HG03097 (cell line): ENCODE measurements around the gene TMEM140.
"Not testable (repeated sequence)": the region's sequence is repeated elsewhere in the genome, so short reads cannot be mapped to it uniquely, and the experiment has no call there.

ENCODE experiments used
- ATAC-seq: cut with Tn5 transposase; IDR thresholded peaks from one replicate; pipeline ENCODE4 v1.9.1; 2021; ENCODE audit not compliant: unreplicated experiment, low FRiP score

TMEM140 gene

GRCh38 chr7:135147899-135148721 is at the start of gene TMEM140:
Gene TMEM140 (plus strand): TSS chr7:135148072. CDS start chr7:135164442, 16,370 bp downstream.
- ATAC-seq, result peak; percentile 53

DNA sequence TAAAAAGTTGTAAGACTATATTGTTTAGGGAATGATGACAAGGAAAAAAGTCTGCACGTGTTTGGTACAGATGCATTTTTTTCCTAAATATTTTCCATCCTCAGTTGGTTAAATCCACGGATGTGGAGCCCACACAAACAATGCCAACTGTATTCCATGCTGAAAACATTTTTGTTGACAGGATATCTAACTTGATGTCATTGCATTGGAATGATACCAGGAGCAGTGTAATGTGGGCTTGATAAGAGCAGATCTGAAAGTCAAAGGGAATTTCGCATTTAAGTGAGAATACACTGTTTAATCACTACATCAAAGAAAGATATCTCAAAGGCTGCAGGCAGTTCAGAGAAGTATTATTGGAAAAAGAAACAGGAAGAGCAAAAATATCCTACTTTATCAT is 49.5 kb upstream of the TMEM140 start:
- no peak for ATAC-seq

DNA sequence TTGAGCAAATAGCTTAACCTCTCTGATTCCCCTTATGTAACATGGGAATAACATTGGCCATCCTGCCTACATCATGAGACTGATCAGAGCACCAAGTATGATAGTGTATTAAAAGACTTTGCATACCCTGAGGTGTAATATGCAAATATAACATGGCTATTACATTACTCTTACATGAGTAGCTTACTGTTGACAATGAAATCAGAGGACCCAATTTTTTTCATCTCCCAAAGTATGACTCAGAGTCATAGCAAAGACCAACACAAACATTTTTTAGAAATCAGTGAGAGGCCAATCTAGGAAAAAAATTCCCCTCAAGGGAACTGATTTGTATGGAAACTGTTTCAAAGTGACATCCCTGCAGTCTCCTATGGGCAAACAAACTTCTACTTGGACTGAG is 47.0 kb upstream of the TMEM140 start:
- ATAC-seq, result no peak

GRCh38 chr7:135102372-135102771 is 45.5 kb upstream of the TMEM140 start:
- ATAC-seq, result peak; percentile 86

DNA sequence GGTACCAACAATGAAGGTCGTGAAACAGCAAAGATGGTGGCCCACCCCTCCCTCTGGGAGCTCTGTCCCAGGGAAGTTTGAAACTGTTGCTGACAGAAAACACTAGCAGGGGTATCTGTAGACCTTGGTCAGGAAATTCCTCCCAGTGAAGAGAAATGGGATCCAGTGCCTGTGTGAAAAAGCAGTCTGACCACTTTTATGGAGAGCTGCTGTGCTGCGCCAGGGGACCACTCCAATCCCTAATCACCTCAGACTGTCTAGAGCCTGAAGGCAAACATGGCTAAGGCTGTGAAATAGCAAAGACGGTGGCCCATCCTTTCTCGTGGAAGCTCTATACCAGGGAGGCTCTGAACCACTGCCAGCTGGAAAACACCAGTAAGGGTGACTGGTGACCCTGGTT is 38.3 kb upstream of the TMEM140 start:
- no peak for ATAC-seq

DNA sequence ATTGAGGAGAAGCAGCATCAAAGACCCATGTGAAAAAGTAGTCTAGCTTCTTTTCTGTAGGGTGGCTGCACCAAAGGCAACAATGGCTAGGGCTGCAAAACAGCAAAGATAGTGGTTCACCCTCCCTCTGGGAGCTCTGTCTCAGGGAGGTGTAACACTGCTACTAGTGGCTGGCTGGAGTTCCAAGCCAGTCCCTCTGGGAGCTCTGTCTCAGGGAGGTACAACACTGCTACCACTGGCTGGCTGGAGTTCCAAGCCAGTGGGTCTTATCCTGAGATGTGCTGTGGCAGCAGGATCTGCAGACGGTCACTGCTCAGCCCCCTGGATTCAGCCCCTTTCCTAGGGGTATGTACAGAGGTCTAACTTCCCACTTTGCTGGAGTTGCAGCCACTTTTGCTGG is 37.9 kb upstream of the TMEM140 start:
- ATAC-seq, result no peak

- ATAC-seq, result no peak
These were observed 36.5 kb upstream of the TMEM140 start for GRCh38 chr7:135111379-135111778.

GRCh38 chr7:135114622-135115021 is 33.2 kb upstream of the TMEM140 start:
- ATAC-seq, result no peak

DNA sequence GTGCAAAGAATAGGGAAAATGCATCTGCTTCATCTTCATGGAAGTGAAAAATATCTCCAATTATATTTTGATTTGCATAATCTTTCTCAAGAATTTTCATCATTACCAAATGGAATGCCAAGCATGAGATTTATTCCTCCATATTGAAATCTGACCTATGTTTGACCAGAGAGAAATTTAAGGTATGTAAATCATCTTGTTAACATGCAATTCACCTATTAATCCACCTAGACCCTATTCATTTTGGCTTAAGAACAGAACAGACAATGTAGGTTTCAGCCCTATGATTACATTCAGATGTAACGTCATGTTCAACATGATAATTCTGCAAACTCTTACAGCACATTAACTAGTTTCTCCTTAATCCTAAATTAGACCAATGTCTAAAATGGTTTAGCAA is 30.8 kb upstream of the TMEM140 start:
- no peak for ATAC-seq

DNA sequence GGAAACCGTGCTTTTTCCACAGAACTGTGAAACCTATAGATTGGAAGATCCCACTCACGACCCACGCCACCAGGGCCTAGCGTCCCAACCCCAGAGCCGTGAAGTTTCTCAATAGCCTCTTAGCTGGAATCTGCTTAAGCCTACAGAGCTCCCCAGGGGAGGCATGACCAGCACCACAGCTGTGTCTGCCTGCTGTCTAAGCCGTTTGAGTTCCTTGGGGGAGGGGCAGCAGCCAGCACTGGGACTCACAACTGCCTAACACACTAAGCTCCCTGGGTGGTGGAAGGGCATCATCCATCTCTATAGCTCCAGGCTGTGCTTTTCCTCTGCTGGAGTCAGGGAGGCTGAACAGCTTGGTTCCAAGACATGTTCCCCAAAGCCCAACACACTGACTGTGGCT is 26.0 kb upstream of the TMEM140 start:
- ATAC-seq, result no peak

- not testable (repeated sequence) for ATAC-seq
These were observed 23.2 kb upstream of the TMEM140 start for GRCh38 chr7:135124631-135125030.

DNA sequence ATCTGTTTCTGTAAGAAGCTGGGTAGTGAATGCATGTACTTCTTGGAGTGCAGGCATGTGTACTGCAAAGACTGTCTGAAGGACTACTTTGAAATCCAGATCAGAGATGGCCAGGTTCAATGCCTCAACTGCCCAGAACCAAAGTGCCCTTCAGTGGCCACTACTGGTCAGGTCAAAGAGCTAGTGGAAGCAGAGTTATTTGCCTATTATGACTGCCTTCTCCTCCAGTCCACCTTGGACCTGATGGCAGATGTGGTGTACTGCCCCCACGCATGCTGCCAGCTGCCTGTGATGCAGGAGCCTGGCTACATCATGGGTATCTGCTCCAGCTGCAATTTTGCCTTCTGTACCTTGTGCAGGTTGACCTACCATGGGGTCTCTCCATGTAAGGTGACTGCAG is 18.9 kb upstream of the TMEM140 start:
- ATAC-seq, result no peak

- no peak for ATAC-seq
These were observed 18.3 kb upstream of the TMEM140 start for GRCh38 chr7:135129579-135129978.

GRCh38 chr7:135143885-135144668 is 3.8 kb upstream of the TMEM140 start:
- ATAC-seq, result no peak

DNA sequence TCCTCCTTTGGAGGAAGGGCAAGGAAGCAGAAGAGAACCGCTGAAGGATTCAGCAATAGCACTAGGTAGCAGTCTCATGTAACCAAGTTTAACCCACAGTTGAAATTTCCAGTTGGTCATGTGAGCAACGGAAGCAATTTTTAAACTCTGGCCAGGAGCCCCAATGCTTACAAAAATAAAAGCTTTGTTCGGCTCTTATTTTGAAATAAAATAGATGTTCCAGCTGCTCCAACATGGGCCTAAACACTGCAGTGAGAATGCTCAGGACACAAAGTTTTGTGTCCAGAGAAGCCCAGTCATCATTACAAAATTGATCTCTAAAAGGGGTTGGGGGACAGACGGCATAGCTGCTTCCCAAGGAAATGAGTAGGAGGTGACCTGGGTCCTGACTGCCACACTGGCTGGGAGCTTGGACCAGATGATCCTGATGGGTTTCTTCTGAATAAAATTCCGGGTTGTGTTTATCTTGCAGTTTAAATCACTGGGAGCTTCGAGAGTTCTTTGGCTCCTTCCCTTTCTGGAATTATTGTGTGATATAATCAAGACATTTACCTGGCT is 452 bp upstream of the TMEM140 start:
- peak; percentile 5 for ATAC-seq

- ATAC-seq, result no peak
These were observed 2.4 kb downstream of the TMEM140 start for GRCh38 chr7:135150072-135150782.

DNA sequence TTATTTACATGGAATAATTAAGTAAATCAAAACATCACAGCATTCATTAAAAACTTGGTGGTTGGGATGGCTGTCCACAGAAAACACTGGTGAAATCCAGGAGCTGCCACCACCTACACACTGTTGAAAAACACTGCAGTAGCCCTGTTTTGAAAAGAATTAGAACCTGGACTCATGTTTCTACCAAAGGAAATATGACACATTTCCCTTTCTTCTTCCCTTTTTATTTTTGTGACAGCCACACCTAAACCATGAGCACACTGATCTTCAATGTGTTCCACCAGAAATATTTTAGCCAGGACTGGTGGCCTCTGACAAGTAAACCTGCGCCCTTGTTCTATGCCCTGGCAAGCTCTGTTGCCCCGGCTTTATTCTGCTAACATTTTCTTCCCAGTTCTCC is 3.3 kb downstream of the TMEM140 start:
- ATAC-seq, result no peak

- no peak for ATAC-seq
These were observed 3.7 kb downstream of the TMEM140 start for GRCh38 chr7:135151533-135151932.

DNA sequence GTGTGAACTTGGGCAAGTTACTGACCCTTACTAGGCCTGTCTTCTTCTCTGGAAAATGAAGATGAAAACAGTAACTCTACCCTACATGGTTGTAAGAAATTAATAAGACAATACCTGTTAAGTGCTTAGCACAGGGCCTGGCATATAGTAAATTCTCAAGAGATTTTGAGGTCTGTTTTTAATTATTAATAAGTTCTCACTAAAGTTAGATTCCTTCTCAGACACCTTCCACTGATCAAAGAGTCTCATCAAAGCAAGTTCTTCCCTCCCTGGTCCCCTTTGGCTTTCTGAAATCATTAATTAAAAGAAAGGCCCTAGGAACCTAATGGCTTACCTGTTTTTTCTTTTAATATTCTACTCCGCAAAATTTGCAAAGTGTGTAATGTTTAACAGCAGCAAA is 4.6 kb downstream of the TMEM140 start:
- ATAC-seq, result no peak

GRCh38 chr7:135154734-135155133 is 6.9 kb downstream of the TMEM140 start:
- no peak for ATAC-seq

DNA sequence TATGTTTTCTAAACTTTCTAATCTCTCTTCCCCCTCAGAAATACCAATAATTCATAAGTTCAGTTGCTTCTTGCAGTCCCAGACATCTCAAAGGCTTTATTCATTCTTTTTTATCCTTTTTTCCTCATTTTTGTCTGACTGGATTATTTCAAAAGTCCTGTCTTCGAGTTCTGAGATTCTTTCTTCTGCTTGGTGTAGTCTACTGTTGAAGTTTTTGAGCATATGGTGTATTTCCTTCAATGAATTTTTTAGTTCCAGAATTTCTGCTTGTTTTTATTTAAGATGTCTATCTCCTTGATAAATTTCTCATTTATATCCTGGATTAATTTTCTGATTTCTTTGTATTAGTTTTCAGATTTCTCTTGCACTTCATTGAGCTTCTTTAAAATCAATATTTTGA is 8.4 kb downstream of the TMEM140 start:
- no peak for ATAC-seq
